Neuronal stem cell (in vitro differentiated cells): ENCODE measurements around the gene PIAS4.
A peak's percentile ranks its signal among the peaks of the same experiment; 100 is the strongest.

Source experiments
- DNase-seq: peaks from one replicate; pipeline ENCODE4 v3.0.0-alpha.2; 2013; ENCODE audit warnings: low spot score
- H2AFZ ChIP-seq: one replicate; pipeline ENCODE4 v1.6.1; 2013; ENCODE audit warnings: mild to moderate bottlenecking, low read length, inconsistent platforms
- H2AK5ac ChIP-seq: 2 replicates; pipeline ENCODE4 v1.6.1; 2013; ENCODE audit warnings: low read depth, mild to moderate bottlenecking, inconsistent platforms, low read length, moderate library complexity, mixed read lengths
- H2BK120ac ChIP-seq: 2 replicates; pipeline ENCODE4 v1.6.1; 2013; ENCODE audit warnings: low read depth, mild to moderate bottlenecking, inconsistent platforms, low read length, moderate library complexity, mixed read lengths
- H2BK12ac ChIP-seq: one replicate; pipeline ENCODE4 v1.6.1; 2013; ENCODE audit warnings: low read length, inconsistent platforms
- H2BK15ac ChIP-seq: 2 replicates; pipeline ENCODE4 v1.6.1; 2013; ENCODE audit warnings: mild to moderate bottlenecking, low read length, inconsistent platforms, mixed read lengths
- H2BK5ac ChIP-seq: one replicate; pipeline ENCODE4 v1.6.1; 2013; ENCODE audit warnings: inconsistent platforms, mild to moderate bottlenecking, low read length, moderate library complexity
- H3K14ac ChIP-seq: one replicate; pipeline ENCODE4 v1.6.1; 2013; ENCODE audit warnings: low read length, inconsistent platforms
- H3K18ac ChIP-seq: 2 replicates; pipeline ENCODE4 v1.6.1; 2013; ENCODE audit warnings: low read length, inconsistent platforms
- H3K23ac ChIP-seq: 2 replicates; pipeline ENCODE4 v1.6.1; 2013; ENCODE audit warnings: low read depth, mild to moderate bottlenecking, mixed read lengths, low read length, inconsistent platforms; ENCODE audit not compliant: poor library complexity
- H3K27ac ChIP-seq: replicated peaks from 3 replicates; pipeline ENCODE4 v1.5.1; 2013; ENCODE audit warnings: low read length, inconsistent platforms
- H3K27me3 ChIP-seq, 3 experiments: 2 replicates each; pipeline ENCODE4 v1.6.1; 2013; ENCODE audit warnings: low read length in 3 of 3, mild to moderate bottlenecking in 2 of 3, inconsistent platforms in 1 of 3, low read depth in 1 of 3, mixed read lengths in 1 of 3, moderate library complexity in 1 of 3; ENCODE audit not compliant: control insufficient read depth in 3 of 3, insufficient read depth in 3 of 3
- H3K36me3 ChIP-seq, 2 donors: replicated peaks in 1 of 2; 2 replicates each; pipeline ENCODE4 v1.6.1; 2013; ENCODE audit warnings: low read length in 2 of 2; ENCODE audit not compliant: control insufficient read depth in 2 of 2, insufficient read depth in 2 of 2
- H3K4ac ChIP-seq: 2 replicates; pipeline ENCODE4 v1.6.1; 2013; ENCODE audit warnings: inconsistent platforms, mild to moderate bottlenecking, low read length, moderate library complexity
- H3K4me1 ChIP-seq, 2 donors: 1 replicate in 1 of 2; 2 replicates in 1 of 2; pipeline ENCODE4 v1.6.1; 2013; ENCODE audit warnings: low read length in 2 of 2, low read depth in 1 of 2; ENCODE audit not compliant: control insufficient read depth in 2 of 2, insufficient read depth in 1 of 2
- H3K4me2 ChIP-seq: one replicate; pipeline ENCODE4 v1.6.1; 2013; ENCODE audit warnings: mild to moderate bottlenecking, low read length, inconsistent platforms; ENCODE audit not compliant: insufficient read depth, poor library complexity, severe bottlenecking
- H3K4me3 ChIP-seq, 2 donors: 2 replicates each; pipeline ENCODE4 v1.5.1; 2013; ENCODE audit warnings: low read length in 2 of 2, mild to moderate bottlenecking in 2 of 2, inconsistent platforms in 1 of 2, moderate library complexity in 1 of 2
- H3K79me1 ChIP-seq: one replicate; pipeline ENCODE4 v1.6.1; 2013; ENCODE audit warnings: low read depth, mild to moderate bottlenecking, inconsistent platforms, low read length, moderate library complexity
- H3K9ac ChIP-seq: one replicate; pipeline ENCODE4 v1.6.1; 2013; ENCODE audit warnings: mild to moderate bottlenecking, low read depth, low read length, inconsistent platforms; ENCODE audit not compliant: poor library complexity
- H3K9me3 ChIP-seq, 2 donors: replicated peaks in 1 of 2; 2 replicates each; pipeline versions ENCODE3 to v1.6.1; 2013; ENCODE audit warnings: low read length in 2 of 2, mild to moderate bottlenecking in 2 of 2, inconsistent platforms in 1 of 2, low read depth in 1 of 2, mixed read lengths in 1 of 2, moderate library complexity in 1 of 2; ENCODE audit not compliant: control insufficient read depth in 2 of 2, insufficient read depth in 1 of 2
- H4K8ac ChIP-seq: one replicate; pipeline ENCODE4 v1.6.1; 2013; ENCODE audit warnings: low read depth, mild to moderate bottlenecking, inconsistent platforms, low read length, moderate library complexity
- H4K91ac ChIP-seq: one replicate; pipeline ENCODE4 v1.6.1; 2013; ENCODE audit warnings: low read length, low read depth, mild to moderate bottlenecking, inconsistent platforms; ENCODE audit not compliant: poor library complexity
- WGBS, 2 donors: extraction: QIAGEN DNeasy Blood & Tissue Kit; methylation state at CpG; one replicate each; pipeline ENCODE4 v1.1.7; 2013; ENCODE audit warnings: missing lambda C conversion rate in 2 of 2, mixed read lengths in 1 of 2; ENCODE audit not compliant: insufficient read length in 2 of 2, insufficient replicate concordance in 1 of 2; ENCODE audit errors: extremely low coverage in 2 of 2; 5-methylcytosine and 5-hydroxymethylcytosine counted together

PIAS4 gene

DNA sequence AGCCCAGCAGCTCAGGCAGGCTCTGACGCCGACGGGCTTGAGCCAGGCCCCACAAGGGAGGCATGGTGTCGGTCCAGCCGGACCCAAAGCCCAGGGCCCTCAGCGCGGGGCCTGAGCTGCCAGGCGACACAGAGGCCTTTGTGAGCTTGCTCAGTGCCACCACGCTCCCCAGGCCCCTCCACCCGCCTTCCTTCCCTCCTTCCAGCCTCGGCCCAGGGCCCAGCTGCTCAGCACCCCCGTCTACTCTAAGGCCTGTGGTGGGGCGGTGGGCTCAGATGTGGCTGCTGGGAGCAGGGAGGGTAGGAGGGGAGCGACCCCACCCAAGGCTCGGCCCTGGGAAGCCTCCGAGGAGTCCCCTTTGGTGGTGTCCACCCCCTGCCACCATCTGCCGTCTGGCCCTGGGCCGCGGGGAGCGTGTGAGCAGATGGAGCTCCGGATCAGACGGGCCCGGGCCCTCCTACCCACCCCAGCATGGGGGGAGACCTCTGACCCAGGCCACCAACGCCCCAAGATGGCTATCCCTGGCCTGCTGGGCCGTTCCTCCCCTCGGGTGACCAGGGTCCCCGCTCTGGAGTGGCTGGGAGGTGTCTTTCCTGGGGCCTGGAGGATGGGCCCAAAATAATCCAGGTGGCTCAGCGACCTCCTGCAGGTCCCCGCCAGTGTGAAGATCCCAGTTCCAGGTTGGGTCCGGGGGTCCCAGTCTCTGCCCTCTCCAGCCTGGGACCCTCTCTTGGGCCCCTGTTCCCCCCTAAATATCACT is 51.3 kb downstream of the PIAS4 start:
- H3K79me1 ChIP-seq = peaks cover 49% of the 10 kb centered on the region
- peaks cover 11 to 16% of the 10 kb centered on the region in 2 donors for H3K36me3 ChIP-seq
- peak overlapping the region; percentile 82 for H2BK5ac ChIP-seq
- peak overlapping the region; percentile 71 for H3K14ac ChIP-seq
- no peak overlapping the region for H2BK15ac ChIP-seq
- H3K9me3 ChIP-seq = peaks cover 0 to 2% of the 10 kb centered on the region in 2 donors
- peak overlapping the region; percentile 10 for H2BK12ac ChIP-seq
- H3K9ac ChIP-seq = peak overlapping the region; percentile 84
- H4K91ac ChIP-seq = no peak overlapping the region
- peak overlapping the region; percentile 47 for H2BK120ac ChIP-seq
- peak overlapping the region; percentile 27 for H3K27ac ChIP-seq
- H3K23ac ChIP-seq = no peak overlapping the region
- H4K8ac ChIP-seq = no peak overlapping the region
- H3K27me3 ChIP-seq = no peaks in the 10 kb centered on the region
- H3K18ac ChIP-seq = peak overlapping the region; percentile 71
- H3K4me1 ChIP-seq = peaks cover 7 to 12% of the 10 kb centered on the region in 2 donors
- H3K4me2 ChIP-seq = peak overlapping the region; percentile 11
- no peak overlapping the region for H2AFZ ChIP-seq
- no peak for DNase-seq
- H3K4me3 ChIP-seq = no peak overlapping the region
- H3K4ac ChIP-seq = no peak overlapping the region
- no CpG with 5 or more reads among the region's 30 CpGs for WGBS, 2 donors
- peak overlapping the region; percentile 37 for H2AK5ac ChIP-seq

DNA sequence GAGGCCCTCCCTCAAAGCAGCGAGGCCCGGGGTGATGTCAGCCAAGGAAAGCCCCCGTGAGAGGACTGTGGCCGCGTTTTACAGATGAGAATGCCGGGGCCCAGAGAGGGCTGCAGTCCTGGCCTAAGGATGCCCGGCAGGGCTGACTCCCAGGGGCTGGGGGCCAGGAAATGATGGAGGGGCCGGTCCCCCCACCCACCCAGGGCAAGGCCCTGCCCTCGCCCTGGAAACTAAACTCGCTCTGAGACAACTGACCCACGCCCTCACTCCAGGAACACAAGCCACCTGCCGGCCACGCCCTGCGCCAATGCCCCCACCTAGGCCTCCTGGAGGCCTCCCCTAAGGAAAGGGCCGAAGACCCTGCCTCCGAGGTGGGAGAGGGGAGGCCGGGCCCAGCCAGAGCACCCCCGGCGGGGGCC is 51.9 kb downstream of the PIAS4 start:
- H3K4ac ChIP-seq = no peak overlapping the region
- WGBS, 2 donors = no CpG with 5 or more reads among the region's 19 CpGs
- peaks cover 10 to 12% of the 10 kb centered on the region in 2 donors for H3K4me1 ChIP-seq
- H2BK5ac ChIP-seq = peak overlapping the region; percentile 48
- H2AFZ ChIP-seq = no peak overlapping the region
- H2BK15ac ChIP-seq = no peak overlapping the region
- H4K8ac ChIP-seq = no peak overlapping the region
- H3K36me3 ChIP-seq = peaks cover 10 to 14% of the 10 kb centered on the region in 2 donors
- no peak overlapping the region for H3K4me2 ChIP-seq
- peak overlapping the region; percentile 47 for H2BK120ac ChIP-seq
- H3K4me3 ChIP-seq = no peak overlapping the region
- peak overlapping the region; percentile 63 for H3K9ac ChIP-seq
- H2BK12ac ChIP-seq = no peak overlapping the region
- no peak overlapping the region for H3K14ac ChIP-seq
- no peak overlapping the region for H3K27ac ChIP-seq
- H3K79me1 ChIP-seq = peaks cover 48% of the 10 kb centered on the region
- H3K23ac ChIP-seq = no peak overlapping the region
- peak overlapping the region; percentile 71 for H3K18ac ChIP-seq
- H3K9me3 ChIP-seq = peaks cover 0 to 2% of the 10 kb centered on the region in 2 donors
- H2AK5ac ChIP-seq = peak overlapping the region; percentile 61
- no peak overlapping the region for H4K91ac ChIP-seq
- no peak for DNase-seq
- H3K27me3 ChIP-seq = no peaks in the 10 kb centered on the region

DNA sequence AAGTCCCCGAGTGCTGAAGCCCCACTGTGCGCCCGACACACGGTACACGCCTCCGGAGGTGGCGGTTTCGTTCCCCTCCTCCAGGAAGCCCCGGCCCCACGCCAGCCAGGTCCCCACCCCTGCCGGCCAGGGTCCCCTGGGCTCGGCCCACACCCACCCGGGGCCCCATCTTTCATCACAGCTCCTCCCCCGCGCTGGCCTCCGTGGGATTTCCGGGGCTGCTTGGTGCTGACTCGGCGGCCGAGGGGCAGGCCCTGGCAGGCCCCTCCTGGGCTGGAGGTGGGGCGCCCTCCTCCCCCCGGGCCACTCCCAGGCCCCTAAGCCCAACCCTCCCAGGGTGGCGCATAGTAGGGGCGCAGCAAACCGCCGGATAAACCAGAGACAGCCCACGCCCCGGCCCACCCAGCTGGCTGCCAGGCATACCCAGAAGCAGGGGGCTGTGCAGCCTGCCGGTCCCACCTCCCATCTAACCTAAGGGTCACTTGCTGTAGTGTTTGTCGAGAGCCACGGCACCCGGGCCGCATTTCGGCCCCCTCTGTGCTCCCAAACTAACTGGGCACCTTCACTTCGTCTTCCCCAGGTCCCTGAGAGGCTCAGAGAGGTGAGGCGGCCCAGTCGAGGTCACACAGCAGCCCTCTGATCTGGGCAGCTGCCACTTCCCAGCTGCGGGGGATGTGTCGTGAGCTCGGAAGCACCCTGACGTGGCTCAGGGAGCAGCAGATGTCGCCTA is 52.5 kb downstream of the PIAS4 start:
- H2BK12ac ChIP-seq = no peak overlapping the region
- H3K36me3 ChIP-seq = peaks cover 6 to 9% of the 10 kb centered on the region in 2 donors
- H3K79me1 ChIP-seq = peaks cover 48% of the 10 kb centered on the region
- H2BK120ac ChIP-seq = peak overlapping the region; percentile 47
- H3K4ac ChIP-seq = no peak overlapping the region
- no peak overlapping the region for H3K4me3 ChIP-seq
- H2BK15ac ChIP-seq = no peak overlapping the region
- H3K4me1 ChIP-seq = peaks cover 11 to 12% of the 10 kb centered on the region in 2 donors
- H2AFZ ChIP-seq = no peak overlapping the region
- H3K9me3 ChIP-seq = peaks cover 0 to 2% of the 10 kb centered on the region in 2 donors
- H3K27ac ChIP-seq = no peak overlapping the region
- peak overlapping the region; percentile 57 for H3K23ac ChIP-seq
- H2BK5ac ChIP-seq = peak overlapping the region; percentile 48
- H3K9ac ChIP-seq = no peak overlapping the region
- H2AK5ac ChIP-seq = peak overlapping the region; percentile 61
- H3K4me2 ChIP-seq = no peak overlapping the region
- H3K14ac ChIP-seq = peak overlapping the region; percentile 56
- peak overlapping the region; percentile 71 for H3K18ac ChIP-seq
- WGBS, 2 donors = no CpG with 5 or more reads among the region's 42 CpGs
- H4K91ac ChIP-seq = no peak overlapping the region
- no peak for DNase-seq
- no peak overlapping the region for H4K8ac ChIP-seq
- no peaks in the 10 kb centered on the region for H3K27me3 ChIP-seq

DNA sequence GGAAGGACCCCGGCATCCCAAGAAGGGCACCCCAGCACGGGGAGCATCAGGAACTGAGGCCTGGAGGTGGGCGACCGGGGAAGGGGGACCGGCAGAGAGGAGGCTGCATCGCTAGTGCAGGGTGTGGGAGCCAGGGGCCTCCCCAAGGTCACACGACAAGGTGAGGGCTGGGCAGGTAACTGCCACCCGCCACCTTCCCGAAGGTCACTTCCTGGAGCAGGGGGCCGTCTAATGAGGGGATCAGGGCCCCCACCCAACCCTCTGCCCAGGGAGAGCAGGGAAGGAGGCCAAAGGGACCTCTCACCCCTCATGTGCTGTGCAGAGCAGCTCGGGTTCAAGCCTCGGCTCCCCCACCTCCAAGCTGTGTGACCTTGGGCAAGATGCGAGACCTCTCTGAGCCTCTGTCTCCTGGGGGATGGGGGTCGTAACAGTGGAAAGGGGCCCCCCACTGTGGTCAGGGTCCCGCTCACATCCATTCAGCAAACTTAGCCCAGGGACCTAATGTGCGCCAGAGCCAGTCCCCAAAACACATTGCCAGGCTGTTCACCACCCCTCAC is 53.2 kb downstream of the PIAS4 start:
- H3K4ac ChIP-seq = no peak overlapping the region
- no peak overlapping the region for H3K9ac ChIP-seq
- no peak overlapping the region for H3K27ac ChIP-seq
- H2BK15ac ChIP-seq = no peak overlapping the region
- no peak overlapping the region for H2BK5ac ChIP-seq
- H2BK12ac ChIP-seq = no peak overlapping the region
- H4K91ac ChIP-seq = no peak overlapping the region
- H3K36me3 ChIP-seq = peaks cover 3 to 6% of the 10 kb centered on the region in 2 donors
- H2BK120ac ChIP-seq = no peak overlapping the region
- peak overlapping the region; percentile 75 for H3K23ac ChIP-seq
- H3K4me1 ChIP-seq = peaks cover 11 to 12% of the 10 kb centered on the region in 2 donors
- H4K8ac ChIP-seq = no peak overlapping the region
- peaks cover 48% of the 10 kb centered on the region for H3K79me1 ChIP-seq
- no peak overlapping the region for H3K4me2 ChIP-seq
- peak overlapping the region; percentile 52 for H3K18ac ChIP-seq
- H2AK5ac ChIP-seq = no peak overlapping the region
- H2AFZ ChIP-seq = no peak overlapping the region
- peaks cover 0 to 2% of the 10 kb centered on the region in 2 donors for H3K9me3 ChIP-seq
- H3K27me3 ChIP-seq = no peaks in the 10 kb centered on the region
- WGBS, 2 donors = no CpG with 5 or more reads among the region's 16 CpGs
- H3K4me3 ChIP-seq = no peak overlapping the region
- no peak for DNase-seq
- H3K14ac ChIP-seq = no peak overlapping the region
